GM21786 (cell line): ENCODE measurements around the gene TXN2.
"Not testable (repeated sequence)": the region's sequence is repeated elsewhere in the genome, so short reads cannot be mapped to it uniquely, and the experiment has no call there.

Source experiments
- ATAC-seq: cut with Tn5 transposase; IDR thresholded peaks from one replicate; pipeline ENCODE4 v1.9.1; 2021; ENCODE audit not compliant: unreplicated experiment

Gene TXN2

DNA sequence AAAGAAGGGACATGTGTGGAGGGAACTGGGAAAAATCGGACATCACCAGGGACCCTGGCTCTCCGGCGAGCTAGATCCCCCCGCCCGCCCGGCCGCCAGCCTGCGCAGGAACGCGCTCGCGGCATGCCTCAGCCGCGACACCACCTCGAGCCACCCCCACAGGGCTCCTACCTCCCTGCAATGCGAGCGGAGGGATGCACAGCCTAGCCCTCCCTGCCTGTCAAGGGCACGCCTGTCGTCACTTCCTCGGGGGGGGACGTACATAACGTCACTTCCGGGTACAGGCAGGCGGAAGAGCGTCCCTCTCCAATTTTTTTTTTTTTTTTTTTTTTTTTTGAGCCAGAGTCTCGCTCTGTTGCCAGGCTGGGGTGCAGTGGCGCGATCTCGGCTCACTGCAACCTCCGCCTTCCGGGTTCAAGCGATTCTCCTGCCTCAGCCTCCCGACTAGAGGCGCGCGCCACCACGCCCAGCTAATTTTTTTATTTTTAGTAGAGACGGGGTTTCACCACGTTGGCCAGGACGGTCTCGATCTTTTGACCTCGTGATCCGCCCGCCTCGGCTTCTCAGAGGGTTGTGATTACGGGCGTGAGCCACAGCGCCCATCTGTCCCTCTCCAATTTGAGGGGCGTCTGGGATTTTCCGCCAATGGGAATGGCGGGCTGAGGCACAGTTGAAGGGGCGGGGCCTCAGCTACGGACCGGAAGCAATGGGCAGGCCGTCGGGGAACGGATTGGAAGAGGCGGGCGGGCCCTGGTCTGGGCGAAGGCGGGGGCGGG, at the start of gene TXN2:
TSS of gene TXN2 (minus strand) at position 248 of the 776 bp plus-strand sequence. CDS start 803 bp downstream, outside the sequence.
- ATAC-seq = peak; percentile 79

DNA sequence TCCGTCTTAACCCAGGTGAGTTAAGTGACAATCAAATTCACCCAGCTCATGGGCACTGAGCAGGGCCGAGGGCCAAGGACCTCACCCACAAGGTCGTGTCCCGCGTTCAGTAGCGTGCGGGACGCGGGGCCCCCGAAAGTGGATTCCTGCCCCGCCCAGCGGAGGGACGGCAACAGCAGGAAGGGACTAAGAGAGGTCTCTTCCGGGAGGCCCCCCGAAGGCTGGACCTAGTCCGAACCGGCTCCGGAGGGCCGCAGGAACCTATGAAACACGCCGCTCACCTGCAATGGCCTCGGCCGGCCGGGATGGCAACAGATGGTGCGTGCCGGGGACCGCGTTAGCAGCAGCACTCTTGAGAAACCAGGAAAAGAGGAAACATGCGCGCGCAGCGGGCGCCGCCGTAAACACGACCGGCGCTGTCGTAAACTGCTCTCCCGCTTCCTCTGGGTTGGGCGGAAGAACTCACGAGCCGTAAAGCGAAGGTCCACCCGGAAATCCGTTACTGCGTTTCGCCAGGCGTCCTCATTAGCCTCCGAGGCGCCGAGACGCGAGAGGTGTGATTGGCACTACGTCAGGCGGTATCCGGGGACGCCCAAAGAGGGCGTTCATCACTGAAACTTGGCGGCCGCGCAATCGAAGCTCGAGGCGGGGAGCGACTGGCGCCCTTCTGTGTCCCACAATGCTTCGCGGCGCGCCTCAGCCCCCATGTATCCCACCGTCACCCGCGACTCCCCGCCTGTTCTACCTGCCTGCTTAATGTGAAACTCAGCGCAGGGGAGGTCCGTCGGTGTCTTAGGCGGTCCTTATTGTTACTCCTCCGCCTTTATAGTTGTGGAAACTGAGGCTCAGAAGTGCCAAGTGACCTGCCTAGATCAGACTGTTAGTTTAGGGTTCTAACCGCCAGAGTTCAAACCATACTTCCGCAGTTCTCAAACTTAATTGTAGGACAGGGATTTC, 47.6 kb upstream of the TXN2 start, which contains the start of gene EIF3D:
TSS of gene EIF3D (minus strand) at position 372 of the 957 bp plus-strand sequence. CDS start 3,045 bp downstream, outside the sequence.
- peak; percentile 92 for ATAC-seq

- no peak for ATAC-seq
These were observed 46.9 kb upstream of the TXN2 start for GRCh38 chr22:36528341-36528740.

DNA sequence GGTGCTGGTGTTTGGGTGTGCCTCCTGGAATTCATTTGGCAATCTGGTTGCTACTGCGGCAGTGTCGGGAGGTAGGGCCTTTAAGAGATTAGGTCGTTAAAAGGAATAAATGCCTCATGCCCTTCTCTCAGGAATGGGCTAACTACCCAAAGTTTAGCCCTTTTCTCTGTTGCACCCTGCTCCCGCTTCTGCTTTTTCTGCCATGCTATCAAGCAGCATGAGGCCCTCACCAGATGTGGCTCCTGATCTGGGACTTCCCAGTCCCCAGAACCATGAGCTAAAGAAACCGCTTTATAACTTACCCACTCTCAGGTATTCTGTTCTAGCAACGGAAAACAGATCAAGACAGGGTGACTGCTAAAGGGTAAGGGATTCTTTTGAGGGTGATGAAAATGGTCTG, 41.2 kb upstream of the TXN2 start:
- no peak for ATAC-seq

DNA sequence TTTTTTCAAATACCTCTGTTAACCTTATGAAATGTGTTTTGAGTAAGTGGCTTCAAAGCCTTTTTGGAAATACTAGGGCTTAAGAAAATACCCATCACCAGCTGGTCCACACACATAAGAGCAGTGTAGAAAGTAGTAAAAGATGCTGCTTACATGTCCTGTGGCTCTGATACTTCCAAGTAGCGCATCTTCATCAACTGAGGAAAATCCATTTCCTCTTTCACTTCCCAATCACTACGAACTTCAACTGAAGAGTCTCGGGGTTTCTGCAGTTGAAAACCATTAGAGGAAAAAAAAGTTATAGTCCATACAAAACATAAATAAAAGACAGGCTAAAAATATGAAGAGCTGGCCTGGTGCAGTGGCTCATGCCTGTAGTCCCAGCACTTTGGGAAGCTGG, 39.0 kb upstream of the TXN2 start:
- ATAC-seq = no peak

DNA sequence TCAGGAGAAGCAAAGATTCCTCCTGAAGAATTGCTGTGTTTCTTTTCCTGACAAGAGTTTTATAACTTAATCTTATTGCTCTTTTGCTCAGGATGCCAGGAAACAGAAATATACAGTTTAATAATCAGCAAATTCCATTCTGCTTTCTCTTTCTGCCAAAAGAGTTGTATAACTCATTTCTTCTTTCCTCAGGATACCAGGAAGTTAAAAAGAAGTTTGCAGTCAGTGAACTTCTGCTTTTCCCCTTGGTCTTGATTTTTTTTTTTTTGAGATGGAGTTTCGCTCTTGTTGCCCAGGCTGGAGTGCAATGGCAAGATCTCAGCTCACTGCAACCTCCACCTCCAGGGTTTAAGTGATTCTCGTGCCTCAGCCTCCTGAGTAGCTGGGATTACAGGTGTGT, 38.5 kb upstream of the TXN2 start:
- ATAC-seq = not testable (repeated sequence)

- ATAC-seq = no peak
These were observed 33.3 kb upstream of the TXN2 start for GRCh38 chr22:36514766-36515165.

GRCh38 chr22:36512991-36513390, 31.6 kb upstream of the TXN2 start:
- no peak for ATAC-seq

- ATAC-seq = no peak
These were observed 30.9 kb upstream of the TXN2 start for GRCh38 chr22:36512333-36512732.

GRCh38 chr22:36510966-36511881, 29.8 kb upstream of the TXN2 start:
- ATAC-seq = no peak

GRCh38 chr22:36510384-36510783, 28.9 kb upstream of the TXN2 start:
- no peak for ATAC-seq

- no peak for ATAC-seq
These were observed 26.1 kb upstream of the TXN2 start for GRCh38 chr22:36507518-36508010.

DNA sequence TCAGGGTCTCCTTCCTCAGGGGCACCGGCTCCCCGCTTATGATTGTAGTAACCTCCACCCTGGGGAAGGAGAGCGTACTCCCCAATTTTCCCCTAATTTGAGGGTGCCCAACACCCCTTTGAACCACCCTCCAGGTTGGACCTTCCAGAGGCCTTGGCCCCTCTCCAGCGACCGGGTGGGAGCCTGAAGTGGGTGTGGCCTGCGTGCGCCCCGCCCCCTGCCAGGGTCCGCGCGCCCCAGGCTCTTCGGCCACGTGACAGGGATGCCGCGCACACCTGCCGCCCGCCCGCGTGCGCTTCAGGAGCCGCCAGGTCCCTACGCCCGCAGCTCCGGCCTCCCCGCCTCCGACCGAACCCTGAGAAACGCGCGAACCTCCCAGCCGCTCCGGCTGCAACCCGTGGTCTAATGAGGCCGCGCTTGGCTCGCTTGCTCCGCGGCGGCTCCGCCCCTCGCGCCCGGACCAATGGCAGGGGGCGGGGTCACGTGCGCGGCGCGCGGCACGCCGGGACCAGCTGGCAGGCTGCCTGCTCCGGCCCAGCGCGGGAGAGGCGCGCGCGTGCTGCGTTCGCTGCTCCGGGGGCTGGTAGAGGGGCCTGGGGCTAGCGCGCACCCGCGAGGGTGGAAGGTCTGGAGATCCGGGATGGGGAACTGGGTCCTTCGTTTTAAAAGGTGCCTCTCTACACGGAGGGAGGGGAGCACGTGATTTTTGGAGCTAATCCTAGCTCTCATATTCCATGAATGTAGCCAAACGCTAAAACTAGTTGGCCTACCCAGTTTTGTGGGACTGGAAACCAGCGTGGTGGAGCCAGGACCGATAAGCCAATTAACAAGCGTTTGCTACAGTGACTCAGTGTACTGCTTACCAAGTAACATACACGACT, 25.4 kb upstream of the TXN2 start, which contains the start of gene FOXRED2:
TSS of gene FOXRED2 (minus strand) at position 404 of the 881 bp plus-strand sequence. CDS start 618 bp downstream, outside the sequence.
- ATAC-seq = peak; percentile 61

- ATAC-seq = no peak
These were observed 24.7 kb upstream of the TXN2 start for GRCh38 chr22:36505998-36506635.

DNA sequence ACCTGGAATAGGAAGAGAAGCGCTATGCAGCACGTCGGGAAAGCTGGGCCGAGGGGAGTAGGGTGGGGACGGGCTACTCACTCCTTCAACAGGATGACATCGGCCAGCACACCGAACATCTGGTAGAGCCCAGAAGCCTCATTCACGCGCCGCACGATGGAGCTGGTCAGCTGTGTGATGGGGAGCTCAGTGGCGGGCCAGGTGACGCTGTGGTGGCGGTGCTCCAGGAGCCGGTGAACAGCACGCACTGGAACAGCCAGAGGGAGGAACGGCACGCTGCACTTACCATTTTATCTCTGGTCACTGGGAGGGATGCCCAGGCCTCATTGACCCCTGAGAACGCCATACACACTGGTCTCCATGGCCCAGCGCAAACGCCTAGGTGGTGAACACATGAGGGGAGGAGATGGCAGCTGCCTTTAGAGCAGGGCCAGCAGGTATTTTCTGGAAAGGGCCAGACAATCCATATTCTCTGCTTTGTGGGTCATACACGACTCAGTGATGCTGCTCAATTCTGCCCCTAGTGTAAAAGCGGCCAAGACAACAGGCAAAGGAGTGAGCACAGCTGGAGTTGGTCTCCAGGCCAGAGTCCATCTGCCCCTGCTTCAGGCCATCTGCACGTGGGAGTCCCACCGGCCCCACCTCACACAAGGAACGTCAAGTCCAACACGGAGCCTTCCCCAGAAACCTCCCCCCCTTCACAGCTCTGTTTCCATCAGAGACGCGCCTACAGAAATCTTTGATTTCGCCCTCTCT, 16.6 kb upstream of the TXN2 start:
- ATAC-seq = no peak

GRCh38 chr22:36493690-36494110, 12.3 kb upstream of the TXN2 start:
- ATAC-seq = peak; percentile 43

DNA sequence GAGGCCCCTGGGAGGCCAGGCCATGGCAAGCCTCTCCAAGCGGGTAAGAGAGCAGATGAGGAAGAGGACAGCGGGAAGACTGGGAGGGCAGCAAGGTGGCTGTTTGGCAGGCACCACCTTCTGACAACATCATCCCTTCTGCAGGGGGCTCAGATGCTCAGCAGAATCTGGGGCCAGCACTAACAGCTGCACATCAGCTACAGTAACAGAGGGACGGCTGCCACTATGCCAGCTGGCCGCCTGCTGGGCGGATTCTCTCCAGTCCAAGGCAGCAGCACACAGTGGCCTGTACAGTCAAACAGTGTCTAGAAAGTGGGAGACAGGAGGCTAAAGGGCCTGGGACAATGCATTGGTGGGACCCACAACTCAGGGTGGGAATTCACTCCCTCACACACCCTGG, 10.7 kb upstream of the TXN2 start:
- no peak for ATAC-seq

DNA sequence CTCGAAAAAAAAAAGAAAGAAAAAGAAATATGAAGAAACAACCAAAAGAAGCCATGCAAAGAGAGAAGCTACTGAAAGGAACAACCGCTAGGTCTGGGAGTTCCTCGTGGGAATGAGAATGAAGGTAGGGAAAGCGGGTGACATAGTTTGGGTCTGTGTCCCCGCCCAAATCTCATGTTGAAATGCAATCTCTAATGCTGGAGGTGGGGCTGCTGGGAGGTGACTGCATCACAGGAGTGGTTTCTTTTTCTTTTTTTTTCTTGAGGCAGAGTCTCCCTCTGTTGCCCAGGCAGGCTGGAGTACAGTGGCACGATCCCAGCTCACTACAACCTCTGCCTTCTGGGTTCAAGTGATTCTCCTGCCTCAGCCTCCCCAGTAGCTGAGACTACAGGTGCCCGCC, 9.7 kb upstream of the TXN2 start:
- ATAC-seq = no peak
